HepG2 (cell line): ENCODE measurements around the gene PSMA2. TPM values are rescaled to one million over a fixed set of nuclear protein-coding genes. Genes with fewer than 3 reads are reported as not detected.
A peak's percentile ranks its signal among the peaks of the same experiment; 100 is the strongest.

Experiments used
- ELF3 ChIP-seq: IDR thresholded peaks from 2 replicates; pipeline ENCODE4 v1.6.1; 2016; ENCODE audit warnings: missing genetic modification reagents, missing compliant biosample characterization
- HDAC6 ChIP-seq: fragments of 200-600 bp; sonication (generic); IDR thresholded peaks from 2 replicates; pipeline ENCODE4 v1.7.0; 2017; ENCODE audit warnings: mild to moderate bottlenecking, antibody characterized with exemption, low read length, low read depth
- HNRNPH1 ChIP-seq: fragments of 200-400 bp; formaldehyde crosslinking; optimal IDR thresholded peaks from 2 replicates; pipeline ENCODE3; 2017; ENCODE audit warnings: mild to moderate bottlenecking, low read depth, low read length
- KLF12 ChIP-seq: sonication (generic); formaldehyde crosslinking; IDR thresholded peaks from 2 replicates; pipeline ENCODE4 v1.4.0; 2020; ENCODE audit warnings: missing genetic modification reagents, borderline replicate concordance
- KLF13 ChIP-seq: sonication (generic); formaldehyde crosslinking; IDR thresholded peaks from 2 replicates; pipeline ENCODE4 v1.4.0; 2020; ENCODE audit warnings: mild to moderate bottlenecking, missing genetic modification reagents
- MAZ ChIP-seq, 2 experiments: sonication (generic) in 1 of 2; formaldehyde crosslinking in 1 of 2; IDR thresholded peaks; 2 replicates each; pipeline versions ENCODE4 v1.5.0 to v1.6.1; 2012 to 2020; ENCODE audit warnings: low read depth in 2 of 2, mild to moderate bottlenecking in 2 of 2, borderline replicate concordance in 1 of 2, improper control_type of control experiment in 1 of 2, low read length in 1 of 2, missing genetic modification reagents in 1 of 2, moderate library complexity in 1 of 2
- MTA1 ChIP-seq: sonication (generic); formaldehyde crosslinking; IDR thresholded peaks from 2 replicates; pipeline ENCODE4 v1.4.0; 2020; ENCODE audit warnings: missing genetic modification reagents, mild to moderate bottlenecking, borderline replicate concordance
- NFE2L2 ChIP-seq: fragments of 150-350 bp; IDR thresholded peaks from 2 replicates; pipeline ENCODE4 v1.6.1; 2014; ENCODE audit warnings: low read length
- PAWR ChIP-seq: sonication (generic); formaldehyde crosslinking; IDR thresholded peaks from 2 replicates; pipeline ENCODE4 v1.4.0; 2020; ENCODE audit warnings: missing genetic modification reagents, mild to moderate bottlenecking, borderline replicate concordance
- RFX5 ChIP-seq: IDR thresholded peaks from 2 replicates; pipeline ENCODE4 v1.6.1; 2011; ENCODE audit warnings: low read depth, low read length, improper control_type of control experiment
- RFXANK ChIP-seq: IDR thresholded peaks from 2 replicates; pipeline ENCODE4 v1.6.1; 2016
- SMC3 ChIP-seq: IDR thresholded peaks from 2 replicates; pipeline ENCODE4 v1.6.1; 2011; ENCODE audit warnings: low read length, improper control_type of control experiment
- XRCC5 ChIP-seq: fragments of 200-400 bp; formaldehyde crosslinking; optimal IDR thresholded peaks from 2 replicates; pipeline ENCODE3; 2017; ENCODE audit warnings: mild to moderate bottlenecking, low read length
- ZNF350 ChIP-seq: sonication (generic); formaldehyde crosslinking; IDR thresholded peaks from 2 replicates; pipeline ENCODE4 v1.4.0; 2020; ENCODE audit warnings: mild to moderate bottlenecking, low read depth, missing genetic modification reagents, borderline replicate concordance
- ZNF383 ChIP-seq: sonication (generic); formaldehyde crosslinking; IDR thresholded peaks from 2 replicates; pipeline ENCODE4 v1.4.0; 2020; ENCODE audit warnings: missing genetic modification reagents, mild to moderate bottlenecking, borderline replicate concordance
- ZNF746 ChIP-seq: sonication (generic); formaldehyde crosslinking; IDR thresholded peaks from 2 replicates; pipeline ENCODE4 v1.8.0; 2022; ENCODE audit warnings: mild to moderate bottlenecking, missing genetic modification reagents
- polyA plus RNA-seq, 8 experiments: library from polyadenylated mRNA; depleted of rRNA in 3 of 8; stranded (reverse) in 7 of 8; unstranded in 1 of 8; fragments of >200 nt; fragmentation: Illumina TruSeq in 4 of 8; extraction: Trizol in 4 of 8; gene quantifications; 2 replicates each; pipeline versions ENCODE4 v1.2.1 to v1.2.3, GENCODE V29; 2011 to 2016; ENCODE audit warnings: low read depth in 4 of 8, missing spikeins in 1 of 8, mixed read lengths in 1 of 8; ENCODE audit not compliant: insufficient read depth in 1 of 8
- total RNA-seq, 5 experiments: library from RNA; depleted of rRNA; stranded (reverse); fragments of >200 nt; fragmentation: Illumina TruSeq; extraction: Trizol; gene quantifications; 2 replicates each; pipeline ENCODE4 v1.2.3, GENCODE V29; 2016; ENCODE audit warnings: low read depth in 1 of 5
- TF ChIP-seq, protein P1 (sequence below): sonication (generic); formaldehyde crosslinking; IDR thresholded peaks from 2 replicates; pipeline ENCODE4 v1.5.0; 2020; ENCODE audit warnings: missing genetic modification reagents
- TF ChIP-seq, protein P2 (sequence below): sonication (generic); formaldehyde crosslinking; IDR thresholded peaks from 2 replicates; pipeline ENCODE4 v1.5.0; 2020; ENCODE audit warnings: mild to moderate bottlenecking, missing genetic modification reagents, borderline replicate concordance
- TF ChIP-seq, protein P3 (sequence below): sonication (generic); formaldehyde crosslinking; IDR thresholded peaks from 2 replicates; pipeline ENCODE4 v1.4.0; 2020; ENCODE audit warnings: missing genetic modification reagents

Gene PSMA2
- total and polyA plus RNA-seq, 2 of the 13 experiments (the other 11 are each of a cell fraction or from before 2014, with no cell fraction given): 125 to 266 TPM

DNA sequence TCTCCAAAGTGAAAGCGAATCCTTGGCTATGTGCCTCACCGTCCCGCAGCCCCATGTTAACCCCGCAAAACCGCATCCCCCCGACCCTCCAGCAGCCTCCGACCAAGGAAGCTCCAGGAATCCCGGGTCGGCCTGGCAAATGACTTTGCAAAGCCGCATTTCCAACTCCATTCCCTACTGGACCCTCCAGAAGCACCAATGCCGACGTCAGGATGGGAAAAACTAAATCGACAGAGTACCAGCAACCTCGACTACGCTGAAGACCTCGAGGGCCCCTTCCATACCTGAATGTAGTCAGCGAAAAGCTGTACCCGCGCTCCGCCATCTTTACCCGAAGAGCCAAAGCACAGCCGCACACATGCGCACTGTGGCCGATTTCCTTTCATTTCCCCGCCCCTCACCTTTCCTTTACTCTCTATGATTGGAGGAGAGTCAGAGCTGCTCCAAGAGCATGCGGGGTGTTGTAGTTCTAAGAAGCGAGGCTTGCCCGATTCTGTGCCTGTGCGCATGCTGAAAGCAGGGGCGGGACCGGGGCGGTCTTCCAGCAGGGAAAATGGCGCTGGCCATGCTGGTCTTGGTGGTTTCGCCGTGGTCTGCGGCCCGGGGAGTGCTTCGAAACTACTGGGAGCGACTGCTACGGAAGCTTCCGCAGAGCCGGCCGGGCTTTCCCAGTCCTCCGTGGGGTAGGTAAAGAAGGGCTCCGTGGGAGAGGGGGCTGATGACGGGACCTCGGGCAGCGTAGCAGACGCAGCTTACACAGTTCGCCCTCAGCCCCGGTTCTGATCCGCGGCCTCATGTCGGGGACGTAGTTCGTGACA lies at the start of gene PSMA2, which contains the start of gene MRPL32 (continued):
- TF ChIP-seq KLF13: no peak
- no peak for TF ChIP-seq ZNF746
- TF ChIP-seq XRCC5: peak; percentile 15
- TF ChIP-seq, protein P1, sequence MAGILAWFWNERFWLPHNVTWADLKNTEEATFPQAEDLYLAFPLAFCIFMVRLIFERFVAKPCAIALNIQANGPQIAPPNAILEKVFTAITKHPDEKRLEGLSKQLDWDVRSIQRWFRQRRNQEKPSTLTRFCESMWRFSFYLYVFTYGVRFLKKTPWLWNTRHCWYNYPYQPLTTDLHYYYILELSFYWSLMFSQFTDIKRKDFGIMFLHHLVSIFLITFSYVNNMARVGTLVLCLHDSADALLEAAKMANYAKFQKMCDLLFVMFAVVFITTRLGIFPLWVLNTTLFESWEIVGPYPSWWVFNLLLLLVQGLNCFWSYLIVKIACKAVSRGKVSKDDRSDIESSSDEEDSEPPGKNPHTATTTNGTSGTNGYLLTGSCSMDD: no peak
- TF ChIP-seq HDAC6: no peak
- no peak for TF ChIP-seq NFE2L2
- TF ChIP-seq ZNF383: no peak
- TF ChIP-seq RFX5: no peak
- TF ChIP-seq PAWR: no peak
- no peak for TF ChIP-seq MTA1 (CRISPR knock-in tag)
- TF ChIP-seq ELF3 (CRISPR knock-in tag): peak; percentile 74
- TF ChIP-seq RFXANK (CRISPR knock-in tag): no peak
- no peak for TF ChIP-seq HNRNPH1
- TF ChIP-seq ZNF350 (CRISPR knock-in tag): peak; percentile 55
- TF ChIP-seq MAZ (IDR thresholded peaks at IDR 0.05; ENCODE audit: borderline replicate concordance, low read depth, low read length): no peak
- TF ChIP-seq MAZ (CRISPR knock-in tag; IDR thresholded peaks at IDR 0.05; ENCODE audit: low read depth): peak; percentile 73; the same call in 1 of the 2 replicates
- TF ChIP-seq KLF12 (CRISPR knock-in tag): no peak
- no peak for TF ChIP-seq SMC3
- TF ChIP-seq, protein P2, sequence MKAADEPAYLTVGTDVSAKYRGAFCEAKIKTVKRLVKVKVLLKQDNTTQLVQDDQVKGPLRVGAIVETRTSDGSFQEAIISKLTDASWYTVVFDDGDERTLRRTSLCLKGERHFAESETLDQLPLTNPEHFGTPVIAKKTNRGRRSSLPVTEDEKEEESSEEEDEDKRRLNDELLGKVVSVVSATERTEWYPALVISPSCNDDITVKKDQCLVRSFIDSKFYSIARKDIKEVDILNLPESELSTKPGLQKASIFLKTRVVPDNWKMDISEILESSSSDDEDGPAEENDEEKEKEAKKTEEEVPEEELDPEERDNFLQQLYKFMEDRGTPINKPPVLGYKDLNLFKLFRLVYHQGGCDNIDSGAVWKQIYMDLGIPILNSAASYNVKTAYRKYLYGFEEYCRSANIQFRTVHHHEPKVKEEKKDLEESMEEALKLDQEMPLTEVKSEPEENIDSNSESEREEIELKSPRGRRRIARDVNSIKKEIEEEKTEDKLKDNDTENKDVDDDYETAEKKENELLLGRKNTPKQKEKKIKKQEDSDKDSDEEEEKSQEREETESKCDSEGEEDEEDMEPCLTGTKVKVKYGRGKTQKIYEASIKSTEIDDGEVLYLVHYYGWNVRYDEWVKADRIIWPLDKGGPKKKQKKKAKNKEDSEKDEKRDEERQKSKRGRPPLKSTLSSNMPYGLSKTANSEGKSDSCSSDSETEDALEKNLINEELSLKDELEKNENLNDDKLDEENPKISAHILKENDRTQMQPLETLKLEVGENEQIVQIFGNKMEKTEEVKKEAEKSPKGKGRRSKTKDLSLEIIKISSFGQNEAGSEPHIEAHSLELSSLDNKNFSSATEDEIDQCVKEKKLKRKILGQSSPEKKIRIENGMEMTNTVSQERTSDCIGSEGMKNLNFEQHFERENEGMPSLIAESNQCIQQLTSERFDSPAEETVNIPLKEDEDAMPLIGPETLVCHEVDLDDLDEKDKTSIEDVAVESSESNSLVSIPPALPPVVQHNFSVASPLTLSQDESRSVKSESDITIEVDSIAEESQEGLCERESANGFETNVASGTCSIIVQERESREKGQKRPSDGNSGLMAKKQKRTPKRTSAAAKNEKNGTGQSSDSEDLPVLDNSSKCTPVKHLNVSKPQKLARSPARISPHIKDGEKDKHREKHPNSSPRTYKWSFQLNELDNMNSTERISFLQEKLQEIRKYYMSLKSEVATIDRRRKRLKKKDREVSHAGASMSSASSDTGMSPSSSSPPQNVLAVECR (CRISPR knock-in tag): peak; percentile 84
- TF ChIP-seq, protein P3, sequence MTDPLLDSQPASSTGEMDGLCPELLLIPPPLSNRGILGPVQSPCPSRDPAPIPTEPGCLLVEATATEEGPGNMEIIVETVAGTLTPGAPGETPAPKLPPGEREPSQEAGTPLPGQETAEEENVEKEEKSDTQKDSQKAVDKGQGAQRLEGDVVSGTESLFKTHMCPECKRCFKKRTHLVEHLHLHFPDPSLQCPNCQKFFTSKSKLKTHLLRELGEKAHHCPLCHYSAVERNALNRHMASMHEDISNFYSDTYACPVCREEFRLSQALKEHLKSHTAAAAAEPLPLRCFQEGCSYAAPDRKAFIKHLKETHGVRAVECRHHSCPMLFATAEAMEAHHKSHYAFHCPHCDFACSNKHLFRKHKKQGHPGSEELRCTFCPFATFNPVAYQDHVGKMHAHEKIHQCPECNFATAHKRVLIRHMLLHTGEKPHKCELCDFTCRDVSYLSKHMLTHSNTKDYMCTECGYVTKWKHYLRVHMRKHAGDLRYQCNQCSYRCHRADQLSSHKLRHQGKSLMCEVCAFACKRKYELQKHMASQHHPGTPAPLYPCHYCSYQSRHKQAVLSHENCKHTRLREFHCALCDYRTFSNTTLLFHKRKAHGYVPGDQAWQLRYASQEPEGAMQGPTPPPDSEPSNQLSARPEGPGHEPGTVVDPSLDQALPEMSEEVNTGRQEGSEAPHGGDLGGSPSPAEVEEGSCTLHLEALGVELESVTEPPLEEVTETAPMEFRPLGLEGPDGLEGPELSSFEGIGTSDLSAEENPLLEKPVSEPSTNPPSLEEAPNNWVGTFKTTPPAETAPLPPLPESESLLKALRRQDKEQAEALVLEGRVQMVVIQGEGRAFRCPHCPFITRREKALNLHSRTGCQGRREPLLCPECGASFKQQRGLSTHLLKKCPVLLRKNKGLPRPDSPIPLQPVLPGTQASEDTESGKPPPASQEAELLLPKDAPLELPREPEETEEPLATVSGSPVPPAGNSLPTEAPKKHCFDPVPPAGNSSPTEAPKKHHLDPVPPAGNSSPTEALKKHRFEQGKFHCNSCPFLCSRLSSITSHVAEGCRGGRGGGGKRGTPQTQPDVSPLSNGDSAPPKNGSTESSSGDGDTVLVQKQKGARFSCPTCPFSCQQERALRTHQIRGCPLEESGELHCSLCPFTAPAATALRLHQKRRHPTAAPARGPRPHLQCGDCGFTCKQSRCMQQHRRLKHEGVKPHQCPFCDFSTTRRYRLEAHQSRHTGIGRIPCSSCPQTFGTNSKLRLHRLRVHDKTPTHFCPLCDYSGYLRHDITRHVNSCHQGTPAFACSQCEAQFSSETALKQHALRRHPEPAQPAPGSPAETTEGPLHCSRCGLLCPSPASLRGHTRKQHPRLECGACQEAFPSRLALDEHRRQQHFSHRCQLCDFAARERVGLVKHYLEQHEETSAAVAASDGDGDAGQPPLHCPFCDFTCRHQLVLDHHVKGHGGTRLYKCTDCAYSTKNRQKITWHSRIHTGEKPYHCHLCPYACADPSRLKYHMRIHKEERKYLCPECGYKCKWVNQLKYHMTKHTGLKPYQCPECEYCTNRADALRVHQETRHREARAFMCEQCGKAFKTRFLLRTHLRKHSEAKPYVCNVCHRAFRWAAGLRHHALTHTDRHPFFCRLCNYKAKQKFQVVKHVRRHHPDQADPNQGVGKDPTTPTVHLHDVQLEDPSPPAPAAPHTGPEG (CRISPR knock-in tag): no peak
